Fibroblast of pulmonary artery (primary cell): ENCODE measurements around the gene MEI4.
"Not testable (repeated sequence)": the region's sequence is repeated elsewhere in the genome, so short reads cannot be mapped to it uniquely, and the experiment has no call there.

Experiments used
- DNase-seq: peaks from one replicate; pipeline ENCODE4 v3.0.0-alpha.2; 2010; ENCODE audit warnings: low read depth
- H3K4me3 ChIP-seq: replicated peaks from 2 replicates; pipeline ENCODE4 v1.5.1; 2011; ENCODE audit warnings: low read depth, mild to moderate bottlenecking, control low read depth, low read length, moderate library complexity
- TF ChIP-seq, protein P1 (sequence below): IDR thresholded peaks from 2 replicates; pipeline ENCODE4 v1.5.1; 2011; ENCODE audit warnings: mild to moderate bottlenecking, control low read depth, low read length, inconsistent platforms; ENCODE audit errors: missing control alignments

Gene MEI4

DNA sequence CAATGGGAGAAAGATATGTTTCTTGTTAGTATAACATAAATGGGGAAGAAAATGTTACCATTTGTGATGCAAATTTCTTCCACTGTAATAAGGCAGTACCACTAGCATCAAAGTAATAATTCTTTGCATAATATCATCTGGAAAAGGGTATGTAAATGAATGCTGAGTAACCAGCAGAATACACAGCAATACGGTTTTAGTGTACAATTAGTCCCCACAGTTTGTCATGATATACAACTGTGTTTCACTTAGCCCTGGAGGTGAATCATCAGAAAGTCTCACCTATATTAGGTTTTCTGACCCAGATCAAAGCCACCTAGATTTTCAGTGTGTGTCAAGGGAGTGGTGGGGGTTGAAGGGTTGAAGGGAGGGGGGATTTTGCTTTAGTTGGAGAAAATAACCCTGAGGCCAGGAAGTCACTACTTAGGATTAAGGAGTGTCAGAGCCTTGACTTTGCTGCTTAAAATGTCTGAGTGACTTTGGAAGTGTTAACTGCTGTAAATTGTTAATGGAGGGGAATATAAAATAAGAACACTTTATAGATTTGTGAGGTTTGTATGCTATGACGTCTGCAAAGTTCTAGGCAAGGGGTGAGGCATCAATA, 8.6 kb upstream of the MEI4 start:
- TF ChIP-seq, protein P1, sequence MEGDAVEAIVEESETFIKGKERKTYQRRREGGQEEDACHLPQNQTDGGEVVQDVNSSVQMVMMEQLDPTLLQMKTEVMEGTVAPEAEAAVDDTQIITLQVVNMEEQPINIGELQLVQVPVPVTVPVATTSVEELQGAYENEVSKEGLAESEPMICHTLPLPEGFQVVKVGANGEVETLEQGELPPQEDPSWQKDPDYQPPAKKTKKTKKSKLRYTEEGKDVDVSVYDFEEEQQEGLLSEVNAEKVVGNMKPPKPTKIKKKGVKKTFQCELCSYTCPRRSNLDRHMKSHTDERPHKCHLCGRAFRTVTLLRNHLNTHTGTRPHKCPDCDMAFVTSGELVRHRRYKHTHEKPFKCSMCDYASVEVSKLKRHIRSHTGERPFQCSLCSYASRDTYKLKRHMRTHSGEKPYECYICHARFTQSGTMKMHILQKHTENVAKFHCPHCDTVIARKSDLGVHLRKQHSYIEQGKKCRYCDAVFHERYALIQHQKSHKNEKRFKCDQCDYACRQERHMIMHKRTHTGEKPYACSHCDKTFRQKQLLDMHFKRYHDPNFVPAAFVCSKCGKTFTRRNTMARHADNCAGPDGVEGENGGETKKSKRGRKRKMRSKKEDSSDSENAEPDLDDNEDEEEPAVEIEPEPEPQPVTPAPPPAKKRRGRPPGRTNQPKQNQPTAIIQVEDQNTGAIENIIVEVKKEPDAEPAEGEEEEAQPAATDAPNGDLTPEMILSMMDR: no peak
- no peak for DNase-seq
- no peak overlapping the region for H3K4me3 ChIP-seq

GRCh38 chr6:77650098-77650663, 2.7 kb upstream of the MEI4 start:
- no peak for DNase-seq
- TF ChIP-seq, protein P1: no peak
- no peak overlapping the region for H3K4me3 ChIP-seq

DNA sequence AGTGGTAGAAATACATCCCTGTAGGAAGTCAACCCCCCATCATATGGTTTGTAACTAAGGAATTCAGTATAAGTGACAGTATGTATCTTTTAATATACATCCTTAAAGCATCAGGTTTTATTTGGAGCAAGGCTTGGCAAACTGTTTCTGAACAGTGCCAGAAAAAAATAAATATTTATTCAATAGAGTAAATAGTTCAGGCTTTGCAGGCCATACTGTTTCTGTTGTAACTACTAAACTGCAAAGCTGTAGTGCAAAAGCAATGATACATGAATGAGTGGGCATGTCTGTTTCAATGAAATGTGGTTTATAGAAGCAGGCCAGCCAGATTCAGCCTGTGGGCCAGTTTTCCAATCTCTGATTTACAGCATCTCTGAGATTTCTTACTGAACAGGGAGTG, 977 bp downstream of the MEI4 start:
- TF ChIP-seq, protein P1: no peak
- DNase-seq: no peak
- no peak overlapping the region for H3K4me3 ChIP-seq

DNA sequence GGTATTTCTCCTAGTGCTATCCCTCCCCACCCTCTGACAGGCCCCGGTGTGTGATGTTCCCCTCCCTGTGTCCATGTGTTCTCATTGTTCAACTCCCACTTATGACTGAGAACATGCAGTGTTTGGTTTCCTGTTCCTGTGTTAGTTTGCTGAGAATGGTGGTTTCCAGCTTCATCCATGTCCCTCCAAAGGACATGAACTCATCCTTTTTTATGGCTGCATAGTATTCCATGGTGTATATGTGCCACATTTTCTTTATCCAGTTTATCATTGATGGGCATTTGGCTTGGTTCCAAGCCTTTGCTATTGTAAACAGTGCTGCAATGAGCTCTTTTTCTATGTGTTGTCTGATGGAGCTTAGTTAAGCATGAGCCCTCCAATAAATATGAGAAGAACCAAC, 2.2 kb downstream of the MEI4 start:
- not testable (repeated sequence) for DNase-seq, H3K4me3 ChIP-seq

- TF ChIP-seq, protein P1: no peak
- no peak for DNase-seq
- no peak overlapping the region for H3K4me3 ChIP-seq
These were observed 4.3 kb downstream of the MEI4 start for GRCh38 chr6:77656999-77657764.

GRCh38 chr6:77666340-77666739, 13.5 kb downstream of the MEI4 start:
- H3K4me3 ChIP-seq: no peak overlapping the region
- TF ChIP-seq, protein P1: no peak
- DNase-seq: no peak

- DNase-seq: no peak
- TF ChIP-seq, protein P1: no peak
- H3K4me3 ChIP-seq: no peak overlapping the region
These were observed 14.0 kb downstream of the MEI4 start for GRCh38 chr6:77666846-77667245.
